ENCODE results near the gene RNMT.

RNMT gene

GRCh38 chr18:13809531-13810255 lies 83.2 kb downstream of the RNMT start:
- H3K27me3 ChIP-seq (replicated peaks; ENCODE audit: control insufficient read depth, insufficient read depth, low read length): no peaks in the 10 kb centered on the region
- no peak overlapping the region for H3K4me3 ChIP-seq (replicated peaks; ENCODE audit: low read depth, low read length)
- DNase-seq (ENCODE audit: extremely low read depth, insufficient read length): no peak
- H3K36me3 ChIP-seq (ENCODE audit: control insufficient read depth, insufficient read depth, low read length): no peaks in the 10 kb centered on the region
- no peak for TF ChIP-seq CTCF (IDR thresholded peaks at IDR 0.05; ENCODE audit: insufficient read depth, low read length, poor library complexity, severe bottlenecking)

- Histone ChIP-seq H3K27me3 (replicated peaks; ENCODE audit: control insufficient read depth, insufficient read depth, low read length) (no peaks in the 10 kb centered on the region), H3K4me3 (replicated peaks; ENCODE audit: low read depth, low read length) (no peak overlapping the region), H3K36me3 (ENCODE audit: control insufficient read depth, insufficient read depth, low read length) (no peaks in the 10 kb centered on the region)
- no peak for DNase-seq (ENCODE audit: extremely low read depth, insufficient read length)
- no peak for TF ChIP-seq CTCF (IDR thresholded peaks at IDR 0.05; ENCODE audit: insufficient read depth, low read length, poor library complexity, severe bottlenecking)
These were observed 84.5 kb downstream of the RNMT start for GRCh38 chr18:13810950-13811485.

GRCh38 chr18:13811993-13812392 lies 85.5 kb downstream of the RNMT start:
- Histone ChIP-seq H3K4me3 (replicated peaks; ENCODE audit: low read depth, low read length) (no peak overlapping the region), H3K36me3 (ENCODE audit: control insufficient read depth, insufficient read depth, low read length) (no peaks in the 10 kb centered on the region), H3K27me3 (replicated peaks; ENCODE audit: control insufficient read depth, insufficient read depth, low read length) (peaks cover 1% of the 10 kb centered on the region; the same call in 1 of the 2 replicates)
- no peak for DNase-seq (ENCODE audit: extremely low read depth, insufficient read length)
- TF ChIP-seq CTCF (IDR thresholded peaks at IDR 0.05; ENCODE audit: insufficient read depth, low read length, poor library complexity, severe bottlenecking): peak; percentile 46

GRCh38 chr18:13813271-13813849 lies 86.9 kb downstream of the RNMT start:
- Histone ChIP-seq H3K36me3 (ENCODE audit: control insufficient read depth, insufficient read depth, low read length) (no peaks in the 10 kb centered on the region), H3K27me3 (replicated peaks; ENCODE audit: control insufficient read depth, insufficient read depth, low read length) (peaks cover 3% of the 10 kb centered on the region; the same call in 1 of the 2 replicates), H3K4me3 (replicated peaks; ENCODE audit: low read depth, low read length) (no peak overlapping the region)
- peak; percentile 81 for TF ChIP-seq CTCF (IDR thresholded peaks at IDR 0.05; ENCODE audit: insufficient read depth, low read length, poor library complexity, severe bottlenecking)
- DNase-seq (ENCODE audit: extremely low read depth, insufficient read length): no peak
